HG02763 (cell line): ENCODE data around the gene MS4A6E.
"Not testable (repeated sequence)": the region's sequence is repeated elsewhere in the genome, so short reads cannot be mapped to it uniquely, and the experiment has no call there.

Source experiments
- ATAC-seq: cut with Tn5 transposase; IDR thresholded peaks from one replicate; pipeline ENCODE4 v1.9.1; 2021; ENCODE audit warnings: mild to moderate bottlenecking, moderate library complexity; ENCODE audit not compliant: unreplicated experiment

Gene MS4A6E

DNA sequence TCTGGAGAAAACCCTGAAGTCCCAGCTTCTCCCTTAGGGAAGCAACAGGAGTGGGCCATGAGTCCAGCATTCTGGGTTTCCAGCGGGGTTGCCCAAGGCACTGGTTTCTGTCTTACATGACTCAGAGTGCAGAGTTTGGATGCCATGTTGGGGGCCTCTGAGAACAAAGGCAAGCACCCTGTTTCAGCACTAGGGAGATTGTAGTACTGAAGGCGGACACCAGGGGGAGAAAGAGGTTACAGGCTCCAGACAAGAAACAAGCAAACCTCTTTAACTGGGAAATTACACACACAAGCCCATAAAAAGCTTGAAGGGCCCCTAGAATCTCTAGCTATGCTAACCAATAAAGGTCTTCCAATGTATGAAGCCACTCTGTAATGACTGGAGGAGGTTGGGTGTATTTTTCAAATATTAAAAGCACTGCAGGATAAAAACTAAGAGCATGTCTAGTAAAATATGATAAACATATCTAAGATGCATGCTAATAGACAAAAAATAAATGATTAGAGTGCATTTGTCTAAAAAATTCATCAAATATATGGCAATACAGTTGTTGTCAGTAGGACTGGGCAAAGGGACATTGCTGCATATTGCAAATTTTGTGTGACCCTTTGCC is 7.1 kb downstream of the MS4A6E start:
- no peak for ATAC-seq

- peak; percentile 45 for ATAC-seq
Observed at GRCh38 chr11:60336767-60337391, 9.8 kb downstream of the MS4A6E start.

DNA sequence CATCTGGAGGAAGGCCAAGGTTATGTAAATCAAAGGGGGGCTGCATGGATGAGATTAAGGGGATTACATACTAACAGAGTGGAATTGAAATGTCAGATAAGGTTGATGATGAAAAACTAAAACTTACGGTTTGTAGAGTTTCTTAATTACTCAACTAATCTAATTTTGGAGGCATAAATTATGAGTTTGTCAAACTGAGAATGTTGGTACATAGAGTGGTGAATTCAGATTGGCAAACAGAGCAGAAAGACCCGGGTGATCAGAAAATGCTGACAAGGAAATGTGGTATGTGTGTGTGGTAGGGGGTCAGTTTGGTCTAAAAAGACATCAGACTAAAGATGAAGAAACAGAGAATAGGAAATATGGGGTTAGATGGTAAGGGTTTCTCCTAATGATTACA is 11.0 kb downstream of the MS4A6E start:
- ATAC-seq = no peak

GRCh38 chr11:60339356-60339755 is 12.3 kb downstream of the MS4A6E start:
- no peak for ATAC-seq

DNA sequence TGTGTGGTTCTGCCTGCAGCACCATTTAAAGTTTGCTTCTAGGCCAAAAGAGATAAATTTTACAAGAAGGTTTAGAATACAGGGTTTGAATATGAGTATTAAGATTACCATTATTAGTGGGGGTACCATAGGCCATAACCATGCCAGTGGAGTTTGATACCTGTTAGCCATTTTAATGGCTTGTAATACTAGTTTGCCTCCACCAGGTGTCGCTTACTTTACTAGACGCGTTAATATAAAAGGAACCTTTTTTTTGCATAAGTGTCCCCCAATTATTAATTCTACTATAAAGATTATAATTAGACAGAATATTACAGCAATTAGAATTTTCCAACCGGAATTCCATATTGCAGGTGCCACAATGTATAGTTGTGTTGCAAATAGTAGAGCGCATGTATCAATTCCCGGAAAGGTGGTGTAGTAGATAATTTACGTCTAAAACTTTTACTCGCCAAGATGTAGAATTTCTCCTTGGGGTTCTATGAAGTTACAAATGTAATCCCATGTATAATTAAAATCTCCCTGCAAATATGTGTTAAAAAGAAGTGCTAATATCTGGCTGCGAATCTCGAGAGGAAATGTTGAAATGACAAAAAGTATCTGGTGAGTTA is 16.1 kb downstream of the MS4A6E start:
- ATAC-seq = no peak

GRCh38 chr11:60344146-60344545 is 17.1 kb downstream of the MS4A6E start:
- no peak for ATAC-seq

GRCh38 chr11:60345489-60345888 is 18.4 kb downstream of the MS4A6E start:
- no peak for ATAC-seq

DNA sequence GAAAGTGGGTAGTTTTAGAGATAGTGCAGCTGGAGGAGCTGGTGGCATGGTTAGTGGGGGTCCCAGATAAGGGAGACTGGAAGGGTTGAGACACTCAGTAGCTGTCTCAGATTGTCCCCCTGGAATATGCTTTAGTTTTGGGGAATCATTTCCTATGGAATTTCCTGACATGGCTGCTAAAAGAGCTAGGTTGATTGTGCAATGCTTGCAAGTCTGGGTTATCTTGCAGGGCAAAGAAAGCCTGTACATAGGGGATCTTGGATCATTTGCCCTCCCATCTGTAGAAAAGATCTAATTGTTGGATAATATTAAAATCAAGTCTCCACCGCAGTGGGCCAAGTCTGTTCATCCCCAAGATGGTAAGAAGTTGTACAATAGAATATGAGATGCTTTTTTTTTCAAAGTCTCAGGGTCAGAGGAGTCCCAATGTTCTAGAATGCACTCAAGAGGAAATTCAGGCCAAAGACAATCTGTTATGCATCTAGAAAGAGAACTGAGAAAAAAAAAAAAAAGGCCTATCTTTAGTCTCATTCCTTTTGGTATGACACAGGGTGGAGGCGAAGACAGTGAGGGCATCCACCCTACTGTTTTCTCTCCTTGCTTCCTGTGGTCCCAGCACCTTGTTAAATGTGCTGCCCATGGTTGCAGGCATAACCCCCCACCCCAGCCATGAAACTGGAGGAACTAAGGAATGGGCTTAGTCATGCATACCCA is 20.2 kb downstream of the MS4A6E start:
- no peak for ATAC-seq

DNA sequence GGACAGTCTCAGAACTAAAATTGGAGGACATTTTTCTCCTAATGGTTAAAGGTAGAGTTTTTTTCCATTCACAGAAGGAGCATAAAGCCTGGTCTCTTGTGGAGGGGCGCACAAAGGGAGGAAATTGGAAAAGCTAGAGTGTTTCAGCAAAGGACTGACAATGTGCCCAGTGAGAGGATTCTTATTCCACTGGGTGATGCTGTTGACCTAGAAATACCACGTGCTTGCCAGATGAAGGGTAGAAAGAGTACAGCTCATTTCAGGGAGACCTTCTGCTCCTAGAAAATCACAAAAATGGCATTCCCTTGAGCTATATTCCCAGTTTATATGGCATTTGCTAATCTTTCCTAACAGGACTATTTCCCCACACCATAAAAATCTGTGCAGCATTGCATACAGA is 21.1 kb downstream of the MS4A6E start:
- ATAC-seq = no peak

GRCh38 chr11:60349990-60350389 is 22.9 kb downstream of the MS4A6E start:
- ATAC-seq = no peak

- ATAC-seq = no peak
Observed at GRCh38 chr11:60357771-60358170, 30.7 kb downstream of the MS4A6E start.

- ATAC-seq = no peak
Observed at GRCh38 chr11:60360621-60361020, 33.6 kb downstream of the MS4A6E start.

GRCh38 chr11:60362241-60362640 is 35.2 kb downstream of the MS4A6E start:
- ATAC-seq = no peak

GRCh38 chr11:60363542-60364470 is 36.8 kb downstream of the MS4A6E start:
- peak; percentile 46 for ATAC-seq

GRCh38 chr11:60366262-60366904 is 39.3 kb downstream of the MS4A6E start:
- not testable (repeated sequence) for ATAC-seq

DNA sequence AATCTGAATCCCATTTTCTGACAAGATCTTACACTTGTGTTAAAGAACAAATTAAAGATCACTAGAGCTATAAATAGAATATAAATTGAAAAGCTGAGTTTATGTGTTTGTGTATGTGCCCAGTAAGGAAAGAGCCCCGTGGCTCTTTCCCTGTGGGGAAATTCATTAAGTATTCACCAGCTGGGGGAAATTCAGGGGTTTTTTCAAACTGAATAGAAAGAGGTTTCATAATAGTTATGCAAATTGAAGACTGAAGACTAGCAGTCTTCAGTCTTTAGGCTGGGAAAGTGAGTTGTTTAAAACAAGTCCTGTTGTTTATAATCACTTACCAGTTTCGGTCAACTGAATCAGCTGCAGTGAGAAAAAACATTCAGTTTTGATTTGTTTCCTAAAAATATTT is 40.0 kb downstream of the MS4A6E start:
- peak; percentile 89 for ATAC-seq

DNA sequence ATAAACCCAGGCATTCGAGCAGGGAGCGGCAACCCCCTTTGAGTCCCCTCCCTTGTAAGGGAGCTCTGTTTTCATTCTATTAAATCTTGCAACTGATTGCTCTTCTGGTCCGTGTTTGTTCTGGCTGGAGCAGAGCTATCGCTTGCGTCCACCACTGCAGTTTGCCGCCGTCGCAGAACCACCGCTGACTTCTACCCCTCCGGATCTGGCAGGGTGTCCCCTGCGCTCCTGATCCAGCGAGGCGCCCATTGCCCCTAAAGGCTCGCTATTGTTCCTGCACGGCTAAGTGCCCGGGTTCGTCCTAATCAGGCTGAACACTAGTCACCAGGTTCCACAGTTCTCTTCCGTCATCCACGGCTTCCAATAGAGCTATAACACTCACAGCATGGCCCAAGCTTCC is 40.8 kb downstream of the MS4A6E start:
- ATAC-seq = no peak

DNA sequence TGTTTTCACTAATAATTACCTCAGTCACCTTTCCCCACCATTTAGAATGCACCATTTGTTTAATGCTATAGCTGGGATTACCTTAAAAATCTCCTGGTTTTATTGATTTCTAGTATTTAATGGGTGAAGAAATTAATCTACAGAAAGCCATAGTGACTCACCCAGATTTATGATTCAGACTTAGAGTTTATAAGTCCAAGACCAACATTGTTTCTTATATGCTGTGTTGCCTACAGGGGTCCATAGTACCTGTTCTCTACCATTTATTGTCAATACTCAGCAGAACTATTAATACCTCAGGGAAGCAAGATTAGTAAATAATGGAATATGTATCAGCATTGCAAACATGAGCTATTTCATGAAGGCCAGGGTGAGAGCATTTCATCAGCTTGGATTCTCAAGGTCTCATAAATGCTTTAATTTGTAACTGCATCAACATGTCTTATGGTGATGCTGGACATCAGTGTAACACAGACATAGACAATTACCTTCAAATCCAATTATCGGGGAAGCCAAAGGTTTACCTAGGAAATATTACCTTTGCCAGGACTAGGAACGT is 43.3 kb downstream of the MS4A6E start:
- ATAC-seq = no peak

DNA sequence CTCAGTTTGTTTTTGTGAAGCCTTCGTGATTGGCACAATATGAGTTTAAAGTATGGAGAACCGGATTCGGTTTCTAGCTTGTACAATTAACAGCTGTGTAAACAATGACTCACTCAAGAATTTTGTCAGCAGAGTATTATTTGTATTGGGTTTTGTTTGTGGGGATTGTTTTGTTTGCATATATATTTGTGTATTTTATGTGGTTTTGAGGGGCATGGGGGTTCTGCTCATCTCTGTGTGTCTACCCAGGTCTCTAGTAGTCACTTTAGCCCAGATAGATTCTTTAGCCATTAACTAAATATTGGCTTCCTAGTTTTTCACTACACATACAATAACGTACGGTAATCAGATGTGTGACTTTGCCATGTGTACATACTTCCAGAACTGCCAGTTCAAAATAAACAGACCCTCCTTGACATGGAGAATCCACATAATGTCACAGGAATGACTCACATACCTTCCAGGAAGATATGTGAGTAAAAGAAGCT is 43.8 kb downstream of the MS4A6E start:
- ATAC-seq = no peak

DNA sequence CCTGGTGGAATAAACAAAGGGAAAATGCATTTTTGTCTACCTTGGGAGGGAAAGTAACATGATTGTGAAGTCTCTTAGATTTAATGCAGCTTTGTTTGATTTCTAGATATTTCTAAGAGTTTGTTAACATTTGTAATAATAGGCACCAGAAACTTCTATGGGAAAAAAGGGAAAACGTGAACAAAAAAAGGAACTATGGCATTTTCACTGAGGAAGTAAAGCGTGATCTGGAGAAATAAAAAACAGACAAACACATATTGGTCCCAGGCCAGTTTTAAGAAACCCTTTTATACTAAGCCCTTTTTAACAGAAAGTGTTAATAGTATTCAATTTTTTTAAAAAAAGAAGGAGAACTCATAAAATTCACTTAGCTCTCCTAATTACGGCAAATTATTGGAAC is 44.3 kb downstream of the MS4A6E start:
- ATAC-seq = no peak
